ENCODE data around the gene GALNS.
"Not testable (repeated sequence)": the region's sequence is repeated elsewhere in the genome, so short reads cannot be mapped to it uniquely, and the experiment has no call there.

GALNS gene

GRCh38 chr16:88824256-88825077, 32.3 kb downstream of the GALNS start:
- H3K4me3 ChIP-seq (ENCODE audit: control insufficient read depth in 1 of 7, extremely low read depth in 1 of 7, insufficient read depth in 4 of 7, low read depth in 2 of 7, low read length in 6 of 7): no peak overlapping the region
- POLR2A ChIA-PET: no interaction called here
- H3K27ac ChIP-seq (ENCODE audit: insufficient read depth in 1 of 2, low read depth in 1 of 2, low read length in 2 of 2, poor library complexity in 1 of 2, severe bottlenecking in 2 of 2): no peak overlapping the region
- 94% methylated on average over 29 of the region's 33 CpGs for WGBS (ENCODE audit: insufficient coverage)
- peaks cover 5 to 28% (median 18%) of the 10 kb centered on the region in 4 experiments for H3K36me3 ChIP-seq (ENCODE audit: control insufficient read depth in 4 of 4, insufficient read depth in 4 of 4, low read length in 3 of 4)
- H3K9me3 ChIP-seq (ENCODE audit: control extremely low read depth in 1 of 5, control insufficient read depth in 4 of 5, insufficient read depth in 2 of 5, low read depth in 1 of 5, low read length in 4 of 5): no peaks in the 10 kb centered on the region
- no peak for DNase-seq
- H3K27me3 ChIP-seq (replicated peaks in 2 of 5; ENCODE audit: control insufficient read depth in 4 of 5, insufficient read depth in 5 of 5, low read length in 4 of 5): no peaks in the 10 kb centered on the region
- CTCF ChIA-PET: interaction anchor here (0.6 to 0.9 kb wide), 2 partner anchors 336 to 436 kb away, joined by 3 read pairs; no protein-coding TSS in a partner anchor
- no peaks in the 10 kb centered on the region for H3K4me1 ChIP-seq (ENCODE audit: control extremely low read depth in 1 of 4, control insufficient read depth in 4 of 4, insufficient read depth in 4 of 4, low read length in 3 of 4)

- H3K4me3 ChIP-seq (ENCODE audit: control insufficient read depth in 1 of 7, extremely low read depth in 1 of 7, insufficient read depth in 4 of 7, low read depth in 2 of 7, low read length in 6 of 7); CTCF ChIA-PET; H3K27ac ChIP-seq (ENCODE audit: insufficient read depth in 1 of 2, low read depth in 1 of 2, low read length in 2 of 2, poor library complexity in 1 of 2, severe bottlenecking in 2 of 2); H3K4me1 ChIP-seq (ENCODE audit: control extremely low read depth in 1 of 4, control insufficient read depth in 4 of 4, insufficient read depth in 4 of 4, low read length in 3 of 4); H3K9me3 ChIP-seq (ENCODE audit: control extremely low read depth in 1 of 5, control insufficient read depth in 4 of 5, insufficient read depth in 2 of 5, low read depth in 1 of 5, low read length in 4 of 5); H3K27me3 ChIP-seq (replicated peaks in 2 of 5; ENCODE audit: control insufficient read depth in 4 of 5, insufficient read depth in 5 of 5, low read length in 4 of 5); DNase-seq; POLR2A ChIA-PET: not testable (repeated sequence)
- peaks cover 5 to 28% (median 18%) of the 10 kb centered on the region in 4 experiments for H3K36me3 ChIP-seq (ENCODE audit: control insufficient read depth in 4 of 4, insufficient read depth in 4 of 4, low read length in 3 of 4)
- WGBS (ENCODE audit: insufficient coverage): 99% methylated on average over 29 of the region's 31 CpGs
These were observed 33.1 kb downstream of the GALNS start for GRCh38 chr16:88823646-88824045.

- Histone ChIP-seq H3K27ac (ENCODE audit: insufficient read depth in 1 of 2, low read depth in 1 of 2, low read length in 2 of 2, poor library complexity in 1 of 2, severe bottlenecking in 2 of 2) (no peak overlapping the region), H3K4me3 (ENCODE audit: control insufficient read depth in 1 of 7, extremely low read depth in 1 of 7, insufficient read depth in 4 of 7, low read depth in 2 of 7, low read length in 6 of 7) (no peak overlapping the region), H3K9me3 (ENCODE audit: control extremely low read depth in 1 of 5, control insufficient read depth in 4 of 5, insufficient read depth in 2 of 5, low read depth in 1 of 5, low read length in 4 of 5) (no peaks in the 10 kb centered on the region), H3K27me3 (replicated peaks in 2 of 5; ENCODE audit: control insufficient read depth in 4 of 5, insufficient read depth in 5 of 5, low read length in 4 of 5) (no peaks in the 10 kb centered on the region), H3K36me3 (ENCODE audit: control insufficient read depth in 4 of 4, insufficient read depth in 4 of 4, low read length in 3 of 4) (peaks cover 5 to 28% (median 16%) of the 10 kb centered on the region in 4 experiments), H3K4me1 (ENCODE audit: control extremely low read depth in 1 of 4, control insufficient read depth in 4 of 4, insufficient read depth in 4 of 4, low read length in 3 of 4) (no peaks in the 10 kb centered on the region)
- WGBS (ENCODE audit: insufficient coverage): 97% methylated on average over 24 of the region's 24 CpGs
- CTCF ChIA-PET: interaction anchor here (1.5 kb wide), 1 partner anchor 345 kb away, joined by 4 read pairs; no protein-coding TSS in a partner anchor
- no peak for DNase-seq
- POLR2A ChIA-PET: interaction anchor here (0.6 kb wide), 1 partner anchor 88 kb away, joined by 3 read pairs; no protein-coding TSS in a partner anchor
These were observed 34.3 kb downstream of the GALNS start for GRCh38 chr16:88822281-88823040.

- H3K4me1 ChIP-seq (ENCODE audit: control extremely low read depth in 1 of 4, control insufficient read depth in 4 of 4, insufficient read depth in 4 of 4, low read length in 3 of 4): no peaks in the 10 kb centered on the region
- DNase-seq: no peak
- H3K36me3 ChIP-seq (ENCODE audit: control insufficient read depth in 4 of 4, insufficient read depth in 4 of 4, low read length in 3 of 4): peaks cover 5 to 28% (median 14%) of the 10 kb centered on the region in 4 experiments
- H3K27ac ChIP-seq (ENCODE audit: insufficient read depth in 1 of 2, low read depth in 1 of 2, low read length in 2 of 2, poor library complexity in 1 of 2, severe bottlenecking in 2 of 2): no peak overlapping the region
- ChIA-PET CTCF (interaction anchor here (0.5 to 1.5 kb wide), 2 partner anchors 333 to 346 kb away, joined by 3 to 4 read pairs; no protein-coding TSS in a partner anchor), POLR2A (interaction anchor here (0.6 kb wide), 1 partner anchor 408 kb away, joined by 3 read pairs; no protein-coding TSS in a partner anchor)
- H3K27me3 ChIP-seq (replicated peaks in 2 of 5; ENCODE audit: control insufficient read depth in 4 of 5, insufficient read depth in 5 of 5, low read length in 4 of 5): no peaks in the 10 kb centered on the region
- no peaks in the 10 kb centered on the region for H3K9me3 ChIP-seq (ENCODE audit: control extremely low read depth in 1 of 5, control insufficient read depth in 4 of 5, insufficient read depth in 2 of 5, low read depth in 1 of 5, low read length in 4 of 5)
- no peak overlapping the region for H3K4me3 ChIP-seq (ENCODE audit: control insufficient read depth in 1 of 7, extremely low read depth in 1 of 7, insufficient read depth in 4 of 7, low read depth in 2 of 7, low read length in 6 of 7)
- WGBS (ENCODE audit: insufficient coverage): 95% methylated on average over 19 of the region's 22 CpGs
These were observed 35.4 kb downstream of the GALNS start for GRCh38 chr16:88821168-88821850.

GRCh38 chr16:88820385-88821025, 36.2 kb downstream of the GALNS start:
- peaks cover 0 to 5% (median 1%) of the 10 kb centered on the region in 4 experiments for H3K4me1 ChIP-seq (ENCODE audit: control extremely low read depth in 1 of 4, control insufficient read depth in 4 of 4, insufficient read depth in 4 of 4, low read length in 3 of 4)
- WGBS (ENCODE audit: insufficient coverage): 94% methylated on average over 16 of the region's 20 CpGs
- ChIA-PET POLR2A (no interaction called here), CTCF (interaction anchor here (0.5 kb wide), 1 partner anchor 333 kb away, joined by 3 read pairs; no protein-coding TSS in a partner anchor)
- no peaks in the 10 kb centered on the region for H3K9me3 ChIP-seq (ENCODE audit: control extremely low read depth in 1 of 5, control insufficient read depth in 4 of 5, insufficient read depth in 2 of 5, low read depth in 1 of 5, low read length in 4 of 5)
- H3K4me3 ChIP-seq (ENCODE audit: control insufficient read depth in 1 of 7, extremely low read depth in 1 of 7, insufficient read depth in 4 of 7, low read depth in 2 of 7, low read length in 6 of 7): no peak overlapping the region
- no peaks in the 10 kb centered on the region for H3K27me3 ChIP-seq (replicated peaks in 2 of 5; ENCODE audit: control insufficient read depth in 4 of 5, insufficient read depth in 5 of 5, low read length in 4 of 5)
- no peak overlapping the region for H3K27ac ChIP-seq (ENCODE audit: insufficient read depth in 1 of 2, low read depth in 1 of 2, low read length in 2 of 2, poor library complexity in 1 of 2, severe bottlenecking in 2 of 2)
- DNase-seq: no peak
- peaks cover 5 to 28% (median 14%) of the 10 kb centered on the region in 4 experiments for H3K36me3 ChIP-seq (ENCODE audit: control insufficient read depth in 4 of 4, insufficient read depth in 4 of 4, low read length in 3 of 4)

GRCh38 chr16:88819126-88819525, 37.6 kb downstream of the GALNS start:
- no peaks in the 10 kb centered on the region for H3K9me3 ChIP-seq (ENCODE audit: control extremely low read depth in 1 of 5, control insufficient read depth in 4 of 5, insufficient read depth in 2 of 5, low read depth in 1 of 5, low read length in 4 of 5)
- peaks cover 5 to 23% (median 14%) of the 10 kb centered on the region in 4 experiments for H3K36me3 ChIP-seq (ENCODE audit: control insufficient read depth in 4 of 4, insufficient read depth in 4 of 4, low read length in 3 of 4)
- no peak for DNase-seq
- WGBS (ENCODE audit: insufficient coverage): 93% methylated on average over 14 of the region's 16 CpGs
- H3K4me3 ChIP-seq (ENCODE audit: control insufficient read depth in 1 of 7, extremely low read depth in 1 of 7, insufficient read depth in 4 of 7, low read depth in 2 of 7, low read length in 6 of 7): no peak overlapping the region
- H3K4me1 ChIP-seq (ENCODE audit: control extremely low read depth in 1 of 4, control insufficient read depth in 4 of 4, insufficient read depth in 4 of 4, low read length in 3 of 4): peaks cover 0 to 5% (median 1%) of the 10 kb centered on the region in 4 experiments
- H3K27me3 ChIP-seq (replicated peaks in 2 of 5; ENCODE audit: control insufficient read depth in 4 of 5, insufficient read depth in 5 of 5, low read length in 4 of 5): no peaks in the 10 kb centered on the region
- ChIA-PET CTCF (interaction anchor here (1.0 to 5.7 kb wide), 4 partner anchors 9 to 358 kb away, joined by 3 to 39 read pairs (median 3); partner anchors contain the start of genes GALNS and TRAPPC2L), POLR2A (interaction anchor here (0.6 to 0.7 kb wide), 2 partner anchors 18 to 30 kb away, joined by 3 read pairs; no protein-coding TSS in a partner anchor)
- no peak overlapping the region for H3K27ac ChIP-seq (ENCODE audit: insufficient read depth in 1 of 2, low read depth in 1 of 2, low read length in 2 of 2, poor library complexity in 1 of 2, severe bottlenecking in 2 of 2)

Data from common myeloid progenitor, CD34-positive (primary cell).